Subcutaneous abdominal adipose tissue (tissue), 5 donors: Measurements from ENCODE around the gene RNASE9.
"Not testable (repeated sequence)": the region's sequence is repeated elsewhere in the genome, so short reads cannot be mapped to it uniquely, and the experiment has no call there.

Experiments used
- H3K27ac ChIP-seq: one replicate; pipeline ENCODE4 v1.7.0; 2013; ENCODE audit warnings: low read depth, mild to moderate bottlenecking, inconsistent platforms, low read length, moderate library complexity
- H3K27me3 ChIP-seq, 5 donors: one replicate each; pipeline ENCODE4 v1.7.0; 2013; ENCODE audit warnings: low read length in 5 of 5, inconsistent platforms in 1 of 5; ENCODE audit not compliant: control insufficient read depth in 5 of 5, insufficient read depth in 4 of 5
- H3K36me3 ChIP-seq, 5 donors: one replicate each; pipeline ENCODE4 v1.7.0; 2013; ENCODE audit warnings: low read length in 5 of 5; ENCODE audit not compliant: control insufficient read depth in 5 of 5, insufficient read depth in 5 of 5
- H3K4me1 ChIP-seq, 5 donors: one replicate each; pipeline ENCODE4 v1.7.0; 2013; ENCODE audit warnings: low read length in 5 of 5, mild to moderate bottlenecking in 3 of 5, moderate library complexity in 1 of 5; ENCODE audit not compliant: control insufficient read depth in 5 of 5, insufficient read depth in 5 of 5
- H3K4me3 ChIP-seq, 5 donors: one replicate each; pipeline ENCODE4 v1.7.0; 2013; ENCODE audit warnings: low read length in 5 of 5, low read depth in 1 of 5
- H3K9ac ChIP-seq, 5 donors: one replicate each; pipeline ENCODE4 v1.7.0; 2013; ENCODE audit warnings: low read length in 5 of 5, mild to moderate bottlenecking in 4 of 5, moderate library complexity in 3 of 5
- H3K9me3 ChIP-seq, 5 donors: one replicate each; pipeline ENCODE4 v1.7.0; 2013; ENCODE audit warnings: low read length in 5 of 5; ENCODE audit not compliant: control insufficient read depth in 5 of 5
- donor health status: healthy.
- donor health status: healthy.
- donor health status: healthy.
- donor health status: healthy.
- donor health status: healthy.

RNASE9 gene

GRCh38 chr14:20601522-20601921, 40.7 kb upstream of the RNASE9 start:
- no peaks in the 10 kb centered on the region for H3K36me3 ChIP-seq
- H3K27ac ChIP-seq: no peak overlapping the region
- H3K4me3 ChIP-seq: no peak overlapping the region
- no peaks in the 10 kb centered on the region for H3K27me3 ChIP-seq
- no peaks in the 10 kb centered on the region for H3K9me3 ChIP-seq
- no peak overlapping the region for H3K9ac ChIP-seq
- peaks cover 0 to 8% (median 0%) of the 10 kb centered on the region in 5 donors for H3K4me1 ChIP-seq

- peaks cover 0 to 8% (median 0%) of the 10 kb centered on the region in 5 donors for H3K4me1 ChIP-seq
- no peaks in the 10 kb centered on the region for H3K9me3 ChIP-seq
- no peak overlapping the region for H3K9ac ChIP-seq
- H3K36me3 ChIP-seq: no peaks in the 10 kb centered on the region
- no peak overlapping the region for H3K27ac ChIP-seq
- H3K27me3 ChIP-seq: no peaks in the 10 kb centered on the region
- no peak overlapping the region for H3K4me3 ChIP-seq
Measured at GRCh38 chr14:20597108-20597507, 36.3 kb upstream of the RNASE9 start.

GRCh38 chr14:20595726-20596125, 34.9 kb upstream of the RNASE9 start:
- H3K27ac ChIP-seq, H3K9ac ChIP-seq, H3K9me3 ChIP-seq, H3K4me3 ChIP-seq, H3K4me1 ChIP-seq, H3K36me3 ChIP-seq, H3K27me3 ChIP-seq: not testable (repeated sequence)

GRCh38 chr14:20592574-20592973, 31.7 kb upstream of the RNASE9 start:
- no peaks in the 10 kb centered on the region for H3K27me3 ChIP-seq
- no peak overlapping the region for H3K4me3 ChIP-seq
- H3K36me3 ChIP-seq: no peaks in the 10 kb centered on the region
- no peak overlapping the region for H3K9ac ChIP-seq
- H3K27ac ChIP-seq: no peak overlapping the region
- peaks cover 0 to 8% (median 0%) of the 10 kb centered on the region in 5 donors for H3K4me1 ChIP-seq
- H3K9me3 ChIP-seq: no peaks in the 10 kb centered on the region

- H3K36me3 ChIP-seq: no peaks in the 10 kb centered on the region
- no peak within 1 kb of the TSS for H3K4me3 ChIP-seq
- H3K27me3 ChIP-seq: no peaks in the 10 kb centered on the region
- no peaks in the 10 kb centered on the region for H3K4me1 ChIP-seq
- no peak within 1 kb of the TSS for H3K27ac ChIP-seq
- H3K9ac ChIP-seq: no peak within 1 kb of the TSS
- no peaks in the 10 kb centered on the region for H3K9me3 ChIP-seq
Measured at GRCh38 chr14:20591235-20591634, 30.4 kb upstream of the RNASE9 start, which contains the start of gene RNASE12. Gene RNASE12 (minus strand): TSS chr14:20591376. CDS start chr14:20590723, 653 bp downstream.

- no peak within 1 kb of the TSS for H3K9ac ChIP-seq
Measured at GRCh38 chr14:20587489-20588154, 26.8 kb upstream of the RNASE9 start, which contains the start of gene RNASE11. Gene RNASE11 (minus strand): TSS chr14:20588001.

DNA sequence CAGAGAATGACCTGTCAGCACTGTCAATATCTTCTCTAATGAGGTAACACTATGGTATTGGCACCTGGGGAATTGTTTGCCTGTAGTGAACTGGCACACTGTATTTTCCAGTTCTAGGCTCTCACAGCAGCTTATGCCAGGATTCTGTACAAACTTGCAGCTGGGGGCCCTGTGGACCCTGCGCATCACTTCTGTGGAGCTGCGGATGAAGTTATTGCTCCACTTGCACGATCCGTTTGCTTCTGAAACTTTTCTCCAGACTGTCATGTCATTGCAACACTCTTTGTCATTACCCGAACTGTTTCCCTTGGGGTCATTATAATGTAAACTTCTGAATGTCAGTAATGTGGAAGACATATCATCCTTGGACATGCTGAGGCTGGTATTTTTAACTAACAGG, 23.1 kb upstream of the RNASE9 start:
- H3K9ac ChIP-seq: no peak overlapping the region
- no peak overlapping the region for H3K4me3 ChIP-seq
- H3K27me3 ChIP-seq: peaks cover 0 to 2% (median 0%) of the 10 kb centered on the region in 5 donors
- no peaks in the 10 kb centered on the region for H3K9me3 ChIP-seq
- H3K36me3 ChIP-seq: no peaks in the 10 kb centered on the region
- H3K27ac ChIP-seq: no peak overlapping the region
- H3K4me1 ChIP-seq: no peaks in the 10 kb centered on the region

More at GRCh38 chr14:20587489-20588154, 26.8 kb upstream of the RNASE9 start, which contains the start of gene RNASE11:
- no peaks in the 10 kb centered on the region for H3K36me3 ChIP-seq
- no peaks in the 10 kb centered on the region for H3K9me3 ChIP-seq
- H3K4me1 ChIP-seq: no peaks in the 10 kb centered on the region
- H3K4me3 ChIP-seq: no peak within 1 kb of the TSS
- H3K27ac ChIP-seq: no peak within 1 kb of the TSS
- peaks cover 0 to 2% (median 0%) of the 10 kb centered on the region in 5 donors for H3K27me3 ChIP-seq

DNA sequence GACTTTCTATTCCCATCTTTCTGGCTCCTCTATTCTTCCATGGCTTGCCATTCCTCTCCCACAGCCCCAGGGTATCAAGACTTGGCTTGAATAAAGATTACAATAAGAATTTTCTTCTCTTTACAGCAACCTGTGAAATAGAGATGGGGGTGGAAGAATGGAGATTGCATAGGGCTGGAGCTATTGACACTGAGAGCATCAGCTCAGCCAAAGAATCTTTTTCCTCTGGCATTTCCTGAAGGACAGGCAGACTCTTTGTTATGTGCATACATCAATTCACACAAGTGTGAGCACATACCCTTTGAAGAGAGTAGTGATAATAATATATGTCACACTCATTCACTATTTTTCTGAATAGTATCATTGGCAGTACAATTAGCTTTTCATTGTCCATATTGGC, 22.3 kb upstream of the RNASE9 start:
- Histone ChIP-seq H3K9ac (no peak overlapping the region), H3K36me3 (no peaks in the 10 kb centered on the region), H3K27ac (no peak overlapping the region), H3K9me3 (no peaks in the 10 kb centered on the region), H3K27me3 (peaks cover 0 to 2% (median 0%) of the 10 kb centered on the region in 5 donors), H3K4me1 (no peaks in the 10 kb centered on the region), H3K4me3 (no peak overlapping the region)

DNA sequence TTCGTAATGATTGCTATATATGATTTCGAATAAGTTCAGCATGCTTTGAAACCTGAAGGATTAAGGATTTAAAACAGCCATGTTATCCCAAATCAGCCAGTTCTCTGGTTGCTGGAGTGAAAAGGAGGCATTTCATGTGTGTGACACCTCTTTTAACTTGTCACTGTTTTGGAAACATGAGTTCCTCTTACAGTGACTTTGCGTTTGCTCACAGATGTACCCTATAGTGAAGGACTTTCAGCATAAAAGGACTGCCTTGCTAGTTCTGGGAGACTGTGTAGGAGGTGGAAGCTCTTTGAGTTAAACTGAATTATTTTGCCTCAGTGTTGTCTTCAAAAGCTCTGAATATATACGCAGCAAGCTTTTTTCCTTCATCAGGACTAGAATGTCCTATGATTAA, 19.4 kb upstream of the RNASE9 start:
- H3K27me3 ChIP-seq: peaks cover 0 to 2% (median 0%) of the 10 kb centered on the region in 5 donors
- no peaks in the 10 kb centered on the region for H3K36me3 ChIP-seq
- H3K4me3 ChIP-seq: no peak overlapping the region
- H3K9me3 ChIP-seq: no peaks in the 10 kb centered on the region
- H3K9ac ChIP-seq: no peak overlapping the region
- no peaks in the 10 kb centered on the region for H3K4me1 ChIP-seq
- no peak overlapping the region for H3K27ac ChIP-seq

- no peak overlapping the region for H3K27ac ChIP-seq
- H3K27me3 ChIP-seq: peaks cover 0 to 2% (median 0%) of the 10 kb centered on the region in 5 donors
- no peak overlapping the region for H3K9ac ChIP-seq
- no peaks in the 10 kb centered on the region for H3K9me3 ChIP-seq
- no peak overlapping the region for H3K4me3 ChIP-seq
- no peaks in the 10 kb centered on the region for H3K4me1 ChIP-seq
- H3K36me3 ChIP-seq: no peaks in the 10 kb centered on the region
Measured at GRCh38 chr14:20578784-20579502, 18.1 kb upstream of the RNASE9 start.
